Effector memory CD8-positive, alpha-beta T cell (primary cell): ENCODE measurements around the gene IPMK.

Source experiments
- ATAC-seq: fragments of 150-1000 bp; cut with Tn5 transposase; replicated peaks from 2 replicates; pipeline ENCODE4 v1.10.0; 2021; ENCODE audit warnings: mild to moderate bottlenecking, moderate library complexity
- DNase-seq, 3 experiments: peaks; one replicate each; pipeline ENCODE4 v3.0.0; 2021
- H3K27ac Mint-ChIP-seq, 2 donors: one replicate each; pipeline ENCODE4 v1.8.0; 2022; ENCODE audit warnings: mild to moderate bottlenecking in 2 of 2, mixed read lengths in 2 of 2, moderate library complexity in 2 of 2
- H3K27me3 Mint-ChIP-seq, 2 donors: one replicate each; pipeline ENCODE4 v1.8.0; 2022; ENCODE audit warnings: mixed read lengths in 2 of 2
- H3K36me3 Mint-ChIP-seq: one replicate; pipeline ENCODE4 v1.8.0; 2022; ENCODE audit warnings: mild to moderate bottlenecking, moderate library complexity, mixed read lengths; ENCODE audit not compliant: insufficient read depth
- H3K4me1 Mint-ChIP-seq, 2 donors: one replicate each; pipeline ENCODE4 v1.8.0; 2022; ENCODE audit warnings: low read depth in 2 of 2, mixed read lengths in 2 of 2
- H3K4me3 Mint-ChIP-seq, 2 donors: one replicate each; pipeline ENCODE4 v1.8.0; 2022; ENCODE audit warnings: mild to moderate bottlenecking in 2 of 2, mixed read lengths in 2 of 2, moderate library complexity in 2 of 2
- H3K9me3 Mint-ChIP-seq, 2 donors: one replicate each; pipeline ENCODE4 v1.8.0; 2022; ENCODE audit warnings: mixed read lengths in 2 of 2

The IPMK gene

DNA sequence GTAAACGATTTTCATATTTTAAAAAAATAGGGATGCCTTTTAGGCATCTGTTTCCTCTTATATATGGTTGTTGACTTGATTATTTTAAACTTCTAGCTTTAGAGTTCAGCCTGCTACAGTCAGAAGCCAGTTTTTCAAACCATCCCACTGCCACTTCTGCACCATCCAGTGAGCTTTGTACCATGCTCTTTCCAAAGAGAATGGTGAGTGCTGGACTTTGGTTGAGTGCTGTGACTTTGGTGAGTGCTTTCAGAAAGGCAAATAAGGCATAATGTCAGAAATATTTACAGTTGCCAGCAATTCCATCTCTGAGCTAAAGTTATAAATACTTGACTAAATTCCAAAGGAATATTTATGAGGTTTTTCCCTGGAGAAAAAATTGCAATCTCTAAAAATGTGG lies 117.4 kb downstream of the IPMK start:
- no peaks in the 10 kb centered on the region for H3K36me3 Mint-ChIP-seq
- H3K27me3 Mint-ChIP-seq = peaks cover 3 to 36% of the 10 kb centered on the region in 2 donors
- DNase-seq = no peak
- no peaks in the 10 kb centered on the region for H3K9me3 Mint-ChIP-seq
- H3K4me1 Mint-ChIP-seq = no peaks in the 10 kb centered on the region
- H3K4me3 Mint-ChIP-seq = no peak overlapping the region
- ATAC-seq = no peak
- no peak overlapping the region for H3K27ac Mint-ChIP-seq

DNA sequence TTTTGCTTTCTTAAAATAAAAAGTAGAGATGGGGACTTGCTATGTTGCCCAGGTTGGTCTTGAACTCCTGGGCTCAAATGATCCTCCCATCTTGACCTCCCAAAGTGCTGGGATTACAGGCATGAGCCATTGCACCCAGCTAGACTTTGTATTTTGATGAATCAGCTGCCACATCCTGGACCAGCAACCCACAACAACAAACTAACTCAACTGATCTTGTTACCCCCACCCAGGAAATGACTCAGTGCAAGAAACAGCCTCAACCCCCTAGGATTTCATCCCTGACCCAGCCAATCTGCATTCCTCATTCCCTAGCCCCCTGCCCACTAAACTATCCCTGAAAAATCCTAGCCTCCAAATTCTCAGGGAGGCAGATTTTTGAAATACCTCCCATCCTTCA lies 123.8 kb downstream of the IPMK start:
- Mint-ChIP-seq H3K36me3 (no peaks in the 10 kb centered on the region), H3K9me3 (no peaks in the 10 kb centered on the region), H3K27ac (peak overlapping the region in 1 of 2 donors; percentile 41), H3K4me1 (peaks cover 8 to 17% of the 10 kb centered on the region in 2 donors), H3K4me3 (no peak overlapping the region), H3K27me3 (peaks cover 0 to 17% of the 10 kb centered on the region in 2 donors)
- ATAC-seq (no peak), DNase-seq (no peak)
